Karpas-422 (cell line): ENCODE measurements around the gene ABHD3. TPM values are rescaled to one million over a fixed set of nuclear protein-coding genes. Genes with fewer than 3 reads are reported as not detected.
"Not testable (repeated sequence)": the region's sequence is repeated elsewhere in the genome, so short reads cannot be mapped to it uniquely, and the experiment has no call there.

Source experiments
- DNase-seq: peaks from one replicate; pipeline ENCODE4 v3.0.0-alpha.2; 2015
- H2AFZ ChIP-seq: fragments of 200-600 bp; sonication (generic); 2 replicates; pipeline ENCODE4 v1.6.1; 2014; ENCODE audit warnings: antibody characterized with exemption, low read length, mixed read lengths
- H3K27ac ChIP-seq: fragments of 200-600 bp; sonication (generic); 2 replicates; pipeline ENCODE4 v1.5.1; 2014; ENCODE audit warnings: mild to moderate bottlenecking, low read length, moderate library complexity
- H3K27me3 ChIP-seq: fragments of 200-600 bp; sonication (generic); 2 replicates; pipeline ENCODE4 v1.6.1; 2014; ENCODE audit warnings: low read length, mixed read lengths
- H3K36me3 ChIP-seq: fragments of 200-600 bp; sonication (generic); 2 replicates; pipeline ENCODE4 v1.6.1; 2014; ENCODE audit warnings: low read length, mixed read lengths; ENCODE audit not compliant: insufficient read depth
- H3K4me1 ChIP-seq: fragments of 200-600 bp; sonication (generic); 2 replicates; pipeline ENCODE4 v1.6.1; 2014; ENCODE audit warnings: mild to moderate bottlenecking, low read length, mixed read lengths
- H3K4me2 ChIP-seq: fragments of 200-600 bp; sonication (generic); 2 replicates; pipeline ENCODE4 v1.6.1; 2014; ENCODE audit warnings: low read length, low read depth, mild to moderate bottlenecking; ENCODE audit not compliant: poor library complexity, severe bottlenecking
- H3K4me3 ChIP-seq: fragments of 200-600 bp; sonication (generic); 2 replicates; pipeline ENCODE4 v1.5.1; 2014; ENCODE audit warnings: mild to moderate bottlenecking, antibody characterized with exemption, low read length, mixed read lengths
- H3K79me2 ChIP-seq: fragments of 200-600 bp; sonication (generic); 2 replicates; pipeline ENCODE4 v1.6.1; 2014; ENCODE audit warnings: mild to moderate bottlenecking, low read length, mixed read lengths
- H3K9ac ChIP-seq: fragments of 200-600 bp; sonication (generic); 2 replicates; pipeline ENCODE4 v1.6.0; 2014; ENCODE audit warnings: low read length
- H3K9me2 ChIP-seq: fragments of 200-600 bp; sonication (generic), shearing (Covaris generic); replicated peaks from 2 replicates; pipeline ENCODE4 v1.6.0; 2014; ENCODE audit warnings: mild to moderate bottlenecking, low read length, moderate library complexity; ENCODE audit not compliant: insufficient read depth
- H3K9me3 ChIP-seq: fragments of 300-700, 200-600 bp; sonication (generic); 2 replicates; pipeline ENCODE4 v1.6.1; 2014; ENCODE audit warnings: low read length, mixed read lengths
- H4K20me1 ChIP-seq: fragments of 200-600 bp; sonication (generic); 2 replicates; pipeline ENCODE4 v1.6.1; 2014; ENCODE audit warnings: mild to moderate bottlenecking, antibody characterized with exemption, low read length, low read depth; ENCODE audit not compliant: insufficient read depth
- total RNA-seq: library from RNA; depleted of rRNA; stranded (reverse); fragments of >200 nt; shearing (Covaris generic); gene quantifications from 2 replicates; pipeline ENCODE4 v1.2.3, GENCODE V29; 2014; ENCODE audit warnings: low replicate concordance

The ABHD3 gene
- total RNA-seq, 1 experiment from 2014 or later, result 142 TPM

DNA sequence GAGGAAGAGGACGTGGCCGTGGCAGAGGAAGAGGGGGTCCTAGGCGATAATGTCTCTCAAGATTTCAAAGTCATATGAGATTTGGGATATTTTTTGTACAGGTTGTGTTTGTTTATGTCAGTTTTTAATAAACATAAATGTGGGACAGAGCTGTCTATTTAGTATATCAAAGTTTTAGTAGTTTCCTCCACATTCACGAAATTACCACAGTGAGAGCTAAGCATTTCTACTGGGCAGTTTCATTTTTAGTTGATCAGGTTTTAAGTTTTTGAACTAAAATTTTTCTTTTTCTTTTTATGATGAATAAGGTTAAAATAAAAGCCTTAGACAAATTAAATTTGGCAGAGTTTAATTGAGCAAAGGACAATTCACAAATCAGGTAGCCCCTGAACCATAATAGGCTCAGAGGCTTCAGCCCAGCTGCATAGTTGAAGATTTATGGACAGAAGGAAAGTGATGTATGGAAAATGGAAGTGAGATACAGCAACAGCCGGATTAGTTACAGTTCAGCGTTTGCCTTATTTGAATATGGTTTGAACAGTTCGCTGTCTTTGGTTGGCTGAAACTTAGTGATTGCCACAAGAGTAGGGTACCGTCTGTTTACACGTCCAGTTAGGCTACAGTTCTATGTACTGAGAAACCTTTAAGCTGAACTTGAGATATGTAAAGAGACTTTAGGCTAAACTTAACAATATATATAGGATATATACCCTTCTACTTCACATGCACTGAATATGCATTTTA lies 75.3 kb downstream of the ABHD3 start:
- no peak overlapping the region for H2AFZ ChIP-seq
- no peaks in the 10 kb centered on the region for H4K20me1 ChIP-seq
- peaks cover 27% of the 10 kb centered on the region for H3K4me1 ChIP-seq
- H3K27ac ChIP-seq, result peak overlapping the region; percentile 82
- no peaks in the 10 kb centered on the region for H3K9me2 ChIP-seq
- DNase-seq, result peak; percentile 48
- peaks cover 44% of the 10 kb centered on the region for H3K36me3 ChIP-seq
- no peaks in the 10 kb centered on the region for H3K27me3 ChIP-seq
- peaks cover 44% of the 10 kb centered on the region for H3K79me2 ChIP-seq
- H3K9ac ChIP-seq, result 0 out of 2 replicates have a peak overlapping the region, but pooled peaks have one; percentile 7
- H3K9me3 ChIP-seq, result no peaks in the 10 kb centered on the region
- no peak overlapping the region for H3K4me3 ChIP-seq
- H3K4me2 ChIP-seq, result peak overlapping the region; percentile 40

DNA sequence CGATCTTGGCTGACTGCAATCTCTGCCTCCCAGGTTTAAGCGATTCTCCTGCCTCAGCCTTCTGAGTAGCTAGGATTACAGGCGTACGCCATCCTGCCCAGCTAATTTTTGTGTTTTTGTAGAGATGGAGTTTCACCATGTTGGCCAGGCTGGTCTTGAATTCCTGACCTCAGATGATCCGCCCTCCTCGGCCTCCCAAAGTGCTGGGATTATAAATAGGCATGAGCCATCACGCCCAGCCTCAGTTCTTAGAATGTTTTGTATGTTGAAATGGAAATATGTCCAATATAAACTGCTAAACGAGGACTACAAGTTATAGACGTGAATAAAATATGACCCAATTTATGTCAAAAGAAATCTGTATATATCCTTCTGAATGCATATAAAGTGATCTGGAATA lies 82.9 kb downstream of the ABHD3 start:
- H3K9me2 ChIP-seq, H3K4me2 ChIP-seq, H3K9ac ChIP-seq, H2AFZ ChIP-seq, H3K4me3 ChIP-seq, H3K27me3 ChIP-seq, DNase-seq, H3K9me3 ChIP-seq, H3K4me1 ChIP-seq, H3K27ac ChIP-seq: not testable (repeated sequence)
- H3K36me3 ChIP-seq, result peaks cover 52% of the 10 kb centered on the region
- peaks cover 89% of the 10 kb centered on the region for H3K79me2 ChIP-seq
- H4K20me1 ChIP-seq, result peaks cover 42% of the 10 kb centered on the region

DNA sequence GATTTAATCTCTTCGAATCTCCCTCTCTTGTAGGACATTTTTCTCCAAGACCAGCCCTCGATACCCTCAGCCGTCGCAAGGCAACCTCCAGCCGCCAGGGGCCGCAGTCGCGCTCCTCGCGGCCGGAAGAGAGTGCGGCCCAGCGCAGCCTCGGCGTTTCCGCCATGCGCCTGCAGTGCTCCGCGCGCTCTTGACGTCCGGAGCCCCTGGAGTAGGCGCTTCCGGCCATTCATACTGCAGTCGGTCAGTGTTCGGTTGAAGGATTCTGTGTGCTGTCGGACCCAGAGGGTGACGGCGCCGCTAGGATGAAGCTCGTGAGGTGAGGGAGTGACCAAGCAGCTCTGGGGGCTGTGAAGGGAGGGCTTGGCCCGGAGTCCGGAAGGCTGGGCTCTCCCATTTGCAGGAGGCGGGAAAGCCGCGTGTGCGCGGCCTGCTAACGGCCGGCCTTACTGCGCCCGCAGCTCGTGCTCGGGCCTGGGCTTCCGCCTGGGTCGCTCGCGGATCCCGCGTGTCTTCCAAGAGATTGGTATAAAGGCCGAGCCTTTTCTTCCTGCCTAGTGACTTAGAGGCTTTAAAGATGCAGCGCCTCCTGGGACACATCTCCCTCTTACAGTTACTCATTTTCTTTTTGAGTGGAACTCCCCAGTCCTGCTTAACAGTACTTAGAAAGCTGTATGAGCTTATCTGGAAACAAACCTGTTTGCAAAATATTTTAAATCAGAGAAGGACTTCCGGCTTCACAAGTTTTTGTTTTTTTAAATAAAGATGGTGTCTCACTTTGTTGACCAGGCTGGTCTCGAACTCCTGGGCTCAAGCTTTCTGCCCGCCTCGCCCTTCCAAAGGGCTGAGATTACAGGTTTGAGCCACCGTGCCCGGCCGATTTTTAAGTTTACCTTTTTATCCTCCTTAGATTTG lies 92.2 kb downstream of the ABHD3 start, which contains the start of gene SNRPD1:
Gene SNRPD1 (plus strand): TSS at position 190 of the 915 bp plus-strand sequence. CDS start 116 bp downstream, at position 306.
- H3K9ac ChIP-seq, result peak within 1 kb of the TSS; percentile 94
- DNase-seq, result peak; percentile 97
- H3K4me3 ChIP-seq, result peak within 1 kb of the TSS; percentile 84

DNA sequence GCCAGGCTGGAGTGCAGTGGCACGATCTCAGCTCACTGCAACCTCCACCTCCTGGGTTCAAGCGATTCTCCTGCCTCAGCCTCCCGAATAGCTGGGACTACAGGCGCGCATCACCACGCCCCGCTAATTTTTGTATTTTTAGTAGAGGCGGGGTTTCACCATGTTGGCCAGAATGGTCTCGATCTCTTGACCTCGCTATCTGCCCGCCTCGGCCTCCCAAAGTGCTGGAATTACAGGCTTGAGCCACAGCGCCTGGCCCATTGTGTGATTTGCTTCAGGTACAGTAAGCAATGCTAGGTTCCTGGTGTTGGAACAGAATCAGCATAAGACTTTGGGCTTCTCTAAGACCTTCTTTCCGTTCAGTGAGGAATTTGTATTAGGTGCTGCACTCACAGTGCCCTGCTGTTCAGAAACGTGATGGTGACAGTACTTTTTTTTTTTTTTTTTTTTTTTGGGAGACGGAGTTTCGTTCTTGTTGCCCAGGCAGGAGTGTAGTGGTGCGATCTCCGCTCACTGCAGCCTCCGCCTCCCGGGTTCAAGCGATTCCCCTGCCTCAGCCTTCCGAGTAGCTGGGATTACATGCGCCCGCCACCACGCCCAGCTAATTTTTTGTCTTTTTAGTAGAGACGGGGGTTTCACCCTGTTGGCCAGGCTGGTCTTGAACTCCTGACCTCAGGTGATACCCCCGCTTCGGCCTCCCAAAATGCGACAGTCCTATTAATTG lies 93.0 kb downstream of the ABHD3 start:
- H3K4me3 ChIP-seq, result peak overlapping the region; percentile 84
- H3K79me2 ChIP-seq, result peaks cover 44% of the 10 kb centered on the region
- peak overlapping the region; percentile 75 for H3K4me2 ChIP-seq
- H3K9ac ChIP-seq, result peak overlapping the region; percentile 94
- peak; percentile 54 for DNase-seq
- not testable (repeated sequence) for H3K27ac ChIP-seq, H3K9me3 ChIP-seq, H3K27me3 ChIP-seq, H3K9me2 ChIP-seq
- H3K4me1 ChIP-seq, result peaks cover 20% of the 10 kb centered on the region
- H3K36me3 ChIP-seq, result peaks cover 14% of the 10 kb centered on the region
- H4K20me1 ChIP-seq, result peaks cover 20% of the 10 kb centered on the region
- peak overlapping the region; percentile 53; the same call in 1 of the 2 replicates for H2AFZ ChIP-seq

More for the DNA sequence above, 92.2 kb downstream of the ABHD3 start, which contains the start of gene SNRPD1:
- Histone ChIP-seq H3K9me2 (no peaks in the 10 kb centered on the region), H3K27me3 (no peaks in the 10 kb centered on the region), H3K36me3 (peaks cover 20% of the 10 kb centered on the region), H3K4me2 (peak within 1 kb of the TSS; percentile 75), H3K4me1 (peaks cover 20% of the 10 kb centered on the region), H2AFZ (peak within 1 kb of the TSS; percentile 53; the same call in 1 of the 2 replicates), H3K27ac (peak within 1 kb of the TSS; percentile 84), H4K20me1 (peaks cover 26% of the 10 kb centered on the region), H3K79me2 (peaks cover 53% of the 10 kb centered on the region), H3K9me3 (no peaks in the 10 kb centered on the region)

DNA sequence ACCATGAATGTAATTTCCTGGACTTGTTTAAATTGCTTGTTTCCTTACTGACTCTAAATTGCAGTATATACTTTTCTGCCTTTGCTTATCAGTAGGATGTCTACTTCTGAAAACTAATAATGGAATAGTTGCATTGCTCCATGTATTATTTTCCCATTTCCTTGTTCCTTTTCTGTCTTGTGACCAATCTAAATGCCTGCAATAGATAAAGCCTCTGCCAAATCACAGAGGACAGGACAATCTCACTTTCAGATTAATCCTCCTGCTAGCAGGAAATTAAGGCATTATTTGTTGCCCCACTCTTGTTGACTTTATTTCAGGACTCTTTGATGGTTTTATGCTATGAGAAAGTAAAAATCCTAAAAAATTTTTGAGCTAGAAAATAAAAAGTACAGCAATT lies 99.4 kb downstream of the ABHD3 start:
- H3K9me2 ChIP-seq, result no peaks in the 10 kb centered on the region

DNA sequence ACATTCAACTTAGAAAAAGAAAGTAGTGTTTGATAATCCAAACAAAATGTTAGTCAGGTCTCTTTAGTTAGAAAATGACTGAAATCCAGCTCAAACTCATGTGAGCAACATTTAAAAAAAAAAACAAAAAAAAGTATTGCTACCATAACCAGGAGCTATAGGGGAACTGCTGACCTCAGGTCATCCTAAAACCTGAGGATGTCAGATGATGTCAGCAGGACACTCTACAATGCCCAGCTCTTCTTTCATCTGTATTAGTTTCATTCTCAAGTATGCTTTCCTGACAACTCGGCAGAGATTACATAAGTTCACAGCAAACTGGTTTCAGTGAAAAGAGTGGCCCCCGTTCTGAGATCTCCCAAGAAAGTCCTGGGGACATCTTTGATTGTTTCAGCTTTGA lies 99.9 kb downstream of the ABHD3 start:
- no peaks in the 10 kb centered on the region for H3K36me3 ChIP-seq
- DNase-seq, result no peak
- no peak overlapping the region for H3K9ac ChIP-seq
- H3K27me3 ChIP-seq, result no peaks in the 10 kb centered on the region
- H3K9me3 ChIP-seq, result no peaks in the 10 kb centered on the region
- no peaks in the 10 kb centered on the region for H3K9me2 ChIP-seq
- H3K4me2 ChIP-seq, result no peak overlapping the region
- peak overlapping the region; percentile 87 for H2AFZ ChIP-seq
- H4K20me1 ChIP-seq, result no peaks in the 10 kb centered on the region
- no peak overlapping the region for H3K27ac ChIP-seq
- H3K4me1 ChIP-seq, result peaks cover 17% of the 10 kb centered on the region
- no peak overlapping the region for H3K4me3 ChIP-seq
- H3K79me2 ChIP-seq, result peaks cover 4% of the 10 kb centered on the region

More for the DNA sequence above, 99.4 kb downstream of the ABHD3 start:
- H2AFZ ChIP-seq, result peak overlapping the region; percentile 87
- no peaks in the 10 kb centered on the region for H4K20me1 ChIP-seq
- 0 out of 2 replicates have a peak overlapping the region, but pooled peaks have one; percentile 2 for H3K27ac ChIP-seq
- peaks cover 17% of the 10 kb centered on the region for H3K4me1 ChIP-seq
- no peak overlapping the region for H3K4me3 ChIP-seq
- H3K79me2 ChIP-seq, result no peaks in the 10 kb centered on the region
- H3K36me3 ChIP-seq, result no peaks in the 10 kb centered on the region
- DNase-seq, result no peak
- no peaks in the 10 kb centered on the region for H3K27me3 ChIP-seq
- H3K9me3 ChIP-seq, result no peaks in the 10 kb centered on the region
- H3K4me2 ChIP-seq, result no peak overlapping the region
- no peak overlapping the region for H3K9ac ChIP-seq

DNA sequence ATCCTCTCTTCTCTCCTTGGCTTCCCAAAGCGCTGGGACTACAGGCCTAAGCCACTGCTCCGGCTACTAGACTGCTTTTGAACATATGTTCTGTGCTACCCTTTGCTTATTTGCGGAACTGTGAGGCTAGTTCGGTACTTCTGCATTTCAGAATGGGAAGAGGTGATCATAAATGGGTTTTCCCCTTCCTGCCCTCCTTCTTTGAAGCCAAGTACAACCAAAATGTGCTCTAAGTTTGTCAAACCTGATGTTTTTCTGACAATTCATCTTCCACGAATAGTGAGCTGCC lies 102.3 kb downstream of the ABHD3 start:
- Histone ChIP-seq H3K9me2 (no peaks in the 10 kb centered on the region), H4K20me1 (no peaks in the 10 kb centered on the region; the same call in 1 of the 2 replicates), H3K9ac (no peak overlapping the region), H3K4me2 (no peak overlapping the region), H3K36me3 (peaks cover 5% of the 10 kb centered on the region; the same call in 1 of the 2 replicates), H3K4me1 (peaks cover 30% of the 10 kb centered on the region), H3K27ac (no peak overlapping the region), H3K9me3 (no peaks in the 10 kb centered on the region), H3K4me3 (no peak overlapping the region), H3K27me3 (no peaks in the 10 kb centered on the region), H3K79me2 (peaks cover 27% of the 10 kb centered on the region), H2AFZ (no peak overlapping the region)
- DNase-seq, result no peak
